ENCODE data around the gene NDST3.

The NDST3 gene

DNA sequence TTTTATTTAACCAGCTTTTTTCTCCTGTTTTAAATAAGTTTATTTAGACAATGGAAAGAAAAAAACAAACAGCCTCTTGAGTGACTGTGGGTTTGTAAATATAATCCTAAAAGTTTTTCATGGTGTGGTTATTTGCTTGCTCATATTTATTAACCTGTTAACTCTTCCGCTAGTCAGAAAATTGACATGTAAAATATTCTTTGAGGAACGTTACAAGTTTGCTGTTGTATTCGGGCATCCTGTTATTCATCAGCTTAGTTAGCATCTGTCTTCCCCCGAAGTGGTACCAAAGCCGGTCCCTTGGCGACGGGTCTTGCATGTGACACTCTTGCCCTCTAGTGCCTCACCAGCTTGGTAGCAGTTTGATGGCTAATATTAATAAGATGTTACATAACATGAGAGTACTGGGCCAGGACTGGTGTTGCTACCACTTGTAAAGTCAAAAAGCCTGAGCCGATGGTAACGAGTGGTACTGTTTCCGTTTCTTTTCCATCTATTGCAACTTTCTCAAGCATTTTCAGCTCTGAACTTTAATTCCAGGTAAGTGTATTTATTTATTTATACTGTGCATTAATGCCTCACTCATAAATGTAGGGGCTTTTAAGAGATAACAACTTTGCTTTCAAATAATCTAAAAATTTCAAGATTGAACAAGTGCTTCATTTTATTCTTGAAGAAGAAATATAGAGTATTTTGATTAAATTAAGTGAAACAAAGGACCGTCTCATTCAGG lies at the start of gene NDST3:
Gene NDST3, plus strand, starts transcription at position 434 of the 733 bp plus-strand sequence. CDS start 19,425 bp downstream, outside the sequence.
- no peak for DNase-seq (ENCODE audit: low spot score)

- no peak for DNase-seq (ENCODE audit: low spot score)
Measured at GRCh38 chr4:117986321-117986720, 48.0 kb upstream of the NDST3 start.

DNA sequence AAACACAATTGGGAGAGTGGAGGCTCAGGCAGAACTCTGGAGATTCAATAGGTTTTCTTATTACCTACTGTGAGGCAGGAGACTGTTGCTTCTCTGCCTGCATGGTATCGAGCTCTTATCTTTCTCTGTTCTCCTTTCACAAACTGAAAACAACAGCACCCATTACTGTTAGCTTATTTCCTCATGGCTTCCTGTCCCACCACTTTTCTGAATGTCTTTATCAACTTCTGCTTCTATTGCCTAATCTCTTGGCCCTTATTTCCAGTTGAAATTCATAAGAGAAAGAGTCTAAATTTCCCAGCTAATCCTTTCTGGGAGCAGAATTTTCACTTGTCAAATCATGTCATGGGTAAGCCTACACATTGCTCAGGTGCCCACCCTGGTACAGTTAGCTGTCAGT lies 46.8 kb upstream of the NDST3 start:
- DNase-seq (ENCODE audit: low spot score) = no peak

GRCh38 chr4:117996891-117997290 lies 37.4 kb upstream of the NDST3 start:
- DNase-seq (ENCODE audit: low spot score) = no peak

DNA sequence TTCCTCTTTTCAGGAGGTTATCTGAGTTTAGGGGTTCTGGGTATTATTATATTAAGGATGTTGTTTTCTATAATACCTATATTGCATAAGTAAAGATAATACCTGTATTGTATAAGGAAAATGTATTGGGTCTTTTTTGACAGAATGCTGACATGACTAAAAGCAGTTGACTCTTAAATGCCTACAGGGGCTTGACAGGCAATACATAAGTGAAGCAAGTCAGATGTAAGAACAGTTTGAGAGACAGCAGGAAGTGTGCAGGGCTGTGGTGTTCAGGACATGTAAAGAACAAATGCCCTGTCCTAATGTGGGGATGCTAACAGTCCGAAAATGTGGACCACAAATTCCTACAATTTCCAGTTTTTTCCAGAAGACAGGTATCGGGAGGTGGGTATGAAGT lies 30.2 kb upstream of the NDST3 start:
- DNase-seq (ENCODE audit: low spot score) = no peak

DNA sequence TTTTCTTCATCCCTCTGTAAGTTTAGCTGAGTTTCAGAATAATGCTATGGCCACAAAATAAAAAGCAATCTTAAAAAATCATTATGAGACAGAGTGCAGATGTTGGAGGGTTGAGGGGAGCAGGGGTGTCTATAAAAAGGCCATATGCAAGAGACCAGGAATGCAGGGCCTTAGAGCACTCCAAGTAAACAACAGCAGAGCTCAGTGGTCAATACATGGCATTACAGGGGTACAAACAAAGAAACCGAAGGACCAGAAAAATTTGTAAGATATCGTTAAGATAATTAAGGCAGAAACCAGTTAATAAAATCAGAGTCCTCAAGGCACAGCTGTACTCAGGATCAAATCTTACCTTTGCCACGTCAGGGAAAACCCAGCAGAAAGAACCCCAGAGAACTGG lies 28.4 kb upstream of the NDST3 start:
- no peak for DNase-seq (ENCODE audit: low spot score)

DNA sequence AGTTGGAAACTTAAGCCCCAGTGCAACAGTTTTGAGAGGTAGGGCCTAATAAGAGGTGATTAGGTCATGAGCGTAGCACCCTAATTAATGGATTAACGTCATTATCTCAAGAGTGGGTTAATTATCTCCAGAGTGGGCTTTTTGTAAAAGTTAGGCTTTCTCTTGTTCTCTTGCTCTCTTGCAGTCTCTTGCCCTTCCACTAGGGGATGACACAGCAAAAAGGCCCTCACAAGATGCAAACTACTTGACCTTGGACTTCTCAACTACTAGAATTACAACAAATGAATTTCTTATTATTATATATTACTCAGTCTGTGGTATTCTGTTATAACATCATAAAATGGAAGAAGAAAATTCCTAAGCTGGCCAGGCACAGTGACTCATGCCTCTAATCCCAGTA lies 22.1 kb upstream of the NDST3 start:
- no peak for DNase-seq (ENCODE audit: low spot score)

GRCh38 chr4:118014831-118015230 lies 19.5 kb upstream of the NDST3 start:
- DNase-seq (ENCODE audit: low spot score) = no peak

GRCh38 chr4:118018381-118019145 lies 15.7 kb upstream of the NDST3 start:
- DNase-seq (ENCODE audit: low spot score) = no peak

- no peak for DNase-seq (ENCODE audit: low spot score)
Measured at GRCh38 chr4:118026806-118027205, 7.5 kb upstream of the NDST3 start.

- DNase-seq (ENCODE audit: low spot score) = no peak
Measured at GRCh38 chr4:118029224-118029623, 5.1 kb upstream of the NDST3 start.

- no peak for DNase-seq (ENCODE audit: low spot score)
Measured at GRCh38 chr4:118032691-118033090, 1.6 kb upstream of the NDST3 start.

DNA sequence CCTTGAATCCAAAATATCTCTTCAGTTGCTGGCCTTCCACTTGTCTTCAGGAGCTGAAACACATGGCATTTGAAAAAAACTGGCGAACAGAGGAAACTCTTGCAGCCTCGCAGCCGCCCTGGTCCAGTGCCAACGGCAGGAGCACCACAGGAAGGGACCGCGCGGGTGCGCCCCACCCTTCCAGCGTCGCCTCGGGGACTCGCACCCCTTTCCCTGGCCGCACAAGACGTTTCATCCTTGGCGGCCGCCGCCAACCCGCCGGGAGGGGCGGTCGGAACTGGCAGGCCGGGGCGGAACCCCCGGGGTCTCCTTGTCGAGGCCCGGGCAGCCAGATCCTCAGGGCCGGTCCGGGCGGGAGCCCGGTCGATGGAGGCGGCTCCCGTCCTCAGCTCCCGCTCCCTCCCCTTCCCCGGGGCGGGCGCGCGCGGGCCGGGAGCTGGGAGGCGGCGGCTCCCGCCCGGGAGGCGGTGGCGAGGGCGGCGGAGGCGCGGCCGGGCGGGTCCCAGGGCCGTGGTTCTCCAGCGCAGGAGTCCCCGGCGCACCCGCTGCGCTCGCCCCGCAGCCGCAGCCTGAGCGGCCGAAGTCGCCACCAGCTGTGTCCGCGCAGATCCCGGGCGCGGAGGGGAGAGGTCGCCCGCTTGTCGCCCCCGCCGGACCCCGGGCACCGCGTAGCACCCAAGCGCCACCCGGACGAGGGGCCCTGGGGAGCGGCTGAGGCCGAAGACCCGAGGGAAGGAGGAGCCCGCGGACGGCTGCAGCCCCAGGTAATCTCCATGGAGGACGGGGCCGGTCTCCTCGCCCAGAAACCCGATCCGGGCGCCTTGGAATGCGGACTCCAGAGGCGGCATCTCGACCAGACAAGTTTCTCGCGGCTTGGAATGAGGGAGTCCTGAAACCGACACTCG lies 886 bp upstream of the NDST3 start:
- no peak for DNase-seq (ENCODE audit: low spot score)

DNA sequence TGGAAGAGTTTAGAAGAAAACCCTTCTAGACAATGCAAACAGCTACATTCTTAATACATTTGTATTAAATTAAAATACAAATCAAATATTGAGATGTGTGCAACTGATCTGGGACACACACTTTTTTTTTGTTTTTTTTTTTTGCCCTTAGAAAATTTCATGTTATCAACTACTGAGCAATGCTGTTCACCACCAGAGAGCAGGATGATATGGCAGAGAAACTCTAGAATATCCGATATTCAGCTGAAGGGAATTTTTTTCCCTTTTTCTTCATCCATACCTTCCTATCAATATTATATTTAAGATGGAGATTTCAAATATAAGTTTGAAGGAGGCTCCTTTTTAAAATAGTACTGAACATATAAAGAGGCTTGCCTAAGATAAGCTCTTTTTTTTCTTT lies 1.0 kb downstream of the NDST3 start:
- no peak for DNase-seq (ENCODE audit: low spot score)

GRCh38 chr4:118036336-118036735 lies 2.0 kb downstream of the NDST3 start:
- no peak for DNase-seq (ENCODE audit: low spot score)

DNA sequence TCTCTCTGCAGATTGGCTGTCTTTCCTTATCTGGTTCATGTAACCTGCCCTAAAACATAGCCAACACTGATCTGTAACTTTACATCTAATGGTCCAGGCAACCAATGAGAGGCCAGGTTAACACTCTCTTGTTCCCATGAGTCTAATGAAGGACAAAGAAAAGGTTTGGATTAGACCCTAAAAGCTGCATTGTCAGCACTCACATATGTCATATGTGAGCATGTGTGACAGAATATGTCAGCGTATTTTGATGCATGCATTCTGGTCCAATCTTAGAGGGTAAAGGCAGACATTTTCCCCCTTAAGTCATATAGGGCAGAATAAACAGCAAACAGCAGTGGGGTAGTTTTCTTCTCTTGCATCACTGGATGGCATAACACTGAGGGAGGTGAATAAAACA lies 3.7 kb downstream of the NDST3 start:
- DNase-seq (ENCODE audit: low spot score) = no peak

DNA sequence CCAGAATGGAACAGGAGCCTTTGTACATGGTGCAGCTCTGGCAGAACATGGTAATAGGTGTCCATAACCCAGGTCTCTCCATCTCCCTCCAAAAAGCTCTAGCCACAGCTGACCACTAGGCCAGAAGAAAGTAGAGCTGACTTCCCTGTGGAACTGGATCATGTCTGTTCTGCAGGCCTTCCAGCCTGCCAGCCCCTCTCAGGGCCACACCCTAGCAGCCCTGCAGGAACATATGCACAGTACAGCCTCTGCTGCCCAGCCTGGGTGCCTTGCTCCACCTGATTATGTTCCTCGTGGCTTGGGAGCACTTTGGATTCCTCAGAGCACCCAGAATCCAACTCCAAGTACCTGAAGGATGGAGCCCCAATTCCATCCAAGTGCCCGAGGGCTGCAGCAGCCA lies 12.0 kb downstream of the NDST3 start:
- DNase-seq (ENCODE audit: low spot score) = no peak

GRCh38 chr4:118047043-118047442 lies 12.8 kb downstream of the NDST3 start:
- DNase-seq (ENCODE audit: low spot score) = no peak

GRCh38 chr4:118058955-118059354 lies 24.7 kb downstream of the NDST3 start:
- DNase-seq (ENCODE audit: low spot score) = no peak

GRCh38 chr4:118059397-118059796 lies 25.1 kb downstream of the NDST3 start:
- no peak for DNase-seq (ENCODE audit: low spot score)

GRCh38 chr4:118076958-118077766 lies 42.9 kb downstream of the NDST3 start:
- no peak for DNase-seq (ENCODE audit: low spot score)

DNA sequence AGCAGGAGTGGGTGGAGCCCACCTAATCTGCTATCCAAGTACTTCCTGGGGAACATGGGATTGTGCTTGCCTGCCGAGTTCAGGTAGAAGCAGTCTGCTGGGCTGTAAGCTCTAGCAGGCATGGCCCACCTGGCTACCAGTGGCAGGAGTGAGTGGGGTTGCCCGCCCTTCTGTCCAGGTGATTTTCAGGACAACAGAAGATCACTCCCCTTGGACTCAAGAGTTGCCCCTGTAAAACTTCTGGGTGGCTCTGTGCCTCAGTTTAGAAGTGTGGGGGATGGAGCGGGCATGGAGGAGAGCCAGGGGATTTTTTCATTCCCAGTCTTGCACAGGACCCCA lies 43.5 kb downstream of the NDST3 start:
- DNase-seq (ENCODE audit: low spot score) = no peak

Measured in germinal center (tissue), 1 donor.